ENCODE results near the gene HAAO. TPM values are rescaled to one million over a fixed set of nuclear protein-coding genes. Genes with fewer than 3 reads are reported as not detected.

The HAAO gene
- total and polyA plus RNA-seq, 2 experiments from 2014 or later, result 2.6 to 3.2 TPM

GRCh38 chr2:42725657-42726056 is 66.7 kb downstream of the HAAO start (continued):
- TF ChIP-seq CTCF (conservative IDR thresholded peaks at IDR 0.05; ENCODE audit: low read depth in 2 of 2) (no peak), EZH2 (IDR thresholded peaks at IDR 0.05; ENCODE audit: low read depth, unreplicated experiment) (no peak), STAT1 (IDR thresholded peaks at IDR 0.05; ENCODE audit: unreplicated experiment) (no peak), JUNB (IDR thresholded peaks at IDR 0.05; ENCODE audit: unreplicated experiment) (no peak), ETS1 (IDR thresholded peaks at IDR 0.05) (no peak), REST (IDR thresholded peaks at IDR 0.05; ENCODE audit: unreplicated experiment) (no peak), POLR2AphosphoS5 (IDR thresholded peaks at IDR 0.05; ENCODE audit: low read depth) (no peak), ZNF114 (CRISPR knock-in tag; IDR thresholded peaks at IDR 0.05) (no peak), CREB1 (CRISPR knock-in tag; IDR thresholded peaks at IDR 0.05; ENCODE audit: low read depth) (no peak)

GRCh38 chr2:42724886-42725285 is 67.5 kb downstream of the HAAO start:
- peaks cover 9% of the 10 kb centered on the region for H3K9me3 Mint-ChIP-seq

More at GRCh38 chr2:42724886-42725285, 67.5 kb downstream of the HAAO start:
- DNase-seq (ENCODE audit: low spot score), result no peak
- no peaks in the 10 kb centered on the region; the same call in 1 of the 2 replicates for H3K36me3 ChIP-seq (ENCODE audit: insufficient read depth)
- H3K36me3 Mint-ChIP-seq (ENCODE audit: low read depth), result peaks cover 9% of the 10 kb centered on the region
- H4K20me1 ChIP-seq (replicated peaks; ENCODE audit: insufficient read depth), result no peaks in the 10 kb centered on the region
- H3K27me3 Mint-ChIP-seq (ENCODE audit: insufficient read depth, low read depth, poor library complexity), result no peaks in the 10 kb centered on the region
- no peaks in the 10 kb centered on the region for H3K79me2 ChIP-seq (replicated peaks; ENCODE audit: insufficient read depth)
- H3K9me2 ChIP-seq (ENCODE audit: insufficient read depth), result no peaks in the 10 kb centered on the region
- H3K27me3 ChIP-seq (ENCODE audit: insufficient read depth), result no peaks in the 10 kb centered on the region
- no peak for ATAC-seq
- no peak overlapping the region for H2AFZ ChIP-seq
- H3K27ac ChIP-seq (ENCODE audit: low read depth), result no peak overlapping the region
- no peak overlapping the region for H3K4me2 ChIP-seq
- H3K4me3 Mint-ChIP-seq, result no peak overlapping the region
- TF ChIP-seq ZNF114 (CRISPR knock-in tag; IDR thresholded peaks at IDR 0.05) (no peak), EZH2 (IDR thresholded peaks at IDR 0.05; ENCODE audit: low read depth, unreplicated experiment) (no peak), ZNF462 (CRISPR knock-in tag; IDR thresholded peaks at IDR 0.05) (no peak), CREB1 (CRISPR knock-in tag; IDR thresholded peaks at IDR 0.05; ENCODE audit: low read depth) (no peak)
- H3F3A ChIP-seq (replicated peaks; ENCODE audit: low read depth), result no peaks in the 10 kb centered on the region
- no peak overlapping the region for H3K27ac Mint-ChIP-seq
- H3K4me1 Mint-ChIP-seq, result peaks cover 14% of the 10 kb centered on the region
- H3K4me1 ChIP-seq (ENCODE audit: insufficient read depth), result peaks cover 19% of the 10 kb centered on the region; the same call in 1 of the 2 replicates
- no peak overlapping the region for H3K4me3 ChIP-seq
